BJ (cell line): ENCODE results near the gene EPB41L3. TPM values are rescaled to one million over a fixed set of nuclear protein-coding genes. Genes with fewer than 3 reads are reported as not detected.

Experiments used
- CTCF ChIA-PET: fragments of 350-600 bp; formaldehyde crosslinking; extraction: SDS; loops from one replicate; lab custom pipeline; 2021; ENCODE audit warnings: antibody characterized with exemption, inconsistent platforms; lab: Yijun Ruan, JAX
- POLR2A ChIA-PET: fragments of 300-600 bp; sonication (Branson Sonifier 250); formaldehyde crosslinking; extraction: SDS; loops from one replicate; lab custom pipeline; 2021; ENCODE audit warnings: antibody characterized with exemption; lab: Charles Lee
- DNase-seq: peaks from one replicate; pipeline ENCODE4 v3.0.0-alpha.2; 2011; ENCODE audit warnings: low read depth
- H3K27me3 ChIP-seq: 2 replicates; pipeline ENCODE4 v1.6.0; 2011; ENCODE audit warnings: low read length; ENCODE audit not compliant: control insufficient read depth, insufficient read depth
- H3K36me3 ChIP-seq: 2 replicates; pipeline ENCODE4 v1.5.1; 2011; ENCODE audit warnings: low read length; ENCODE audit not compliant: control insufficient read depth, insufficient read depth
- H3K4me3 ChIP-seq: 2 replicates; pipeline ENCODE4 v1.5.1; 2011; ENCODE audit warnings: low read depth, mild to moderate bottlenecking, control low read depth, low read length
- polyA plus RNA-seq: library from polyadenylated mRNA; depleted of rRNA; stranded (reverse); fragments of >200 nt; gene quantifications from 2 replicates; pipeline ENCODE4 v1.2.3, GENCODE V29; 2011
- TF ChIP-seq, protein P1 (sequence below): IDR thresholded peaks from 2 replicates; pipeline ENCODE4 v1.5.1; 2011; ENCODE audit warnings: low read depth, mild to moderate bottlenecking, control low read depth, inconsistent platforms, low read length, moderate library complexity; ENCODE audit not compliant: insufficient read depth

EPB41L3 gene
- polyA plus RNA-seq, 1 experiment = 4.6 TPM

DNA sequence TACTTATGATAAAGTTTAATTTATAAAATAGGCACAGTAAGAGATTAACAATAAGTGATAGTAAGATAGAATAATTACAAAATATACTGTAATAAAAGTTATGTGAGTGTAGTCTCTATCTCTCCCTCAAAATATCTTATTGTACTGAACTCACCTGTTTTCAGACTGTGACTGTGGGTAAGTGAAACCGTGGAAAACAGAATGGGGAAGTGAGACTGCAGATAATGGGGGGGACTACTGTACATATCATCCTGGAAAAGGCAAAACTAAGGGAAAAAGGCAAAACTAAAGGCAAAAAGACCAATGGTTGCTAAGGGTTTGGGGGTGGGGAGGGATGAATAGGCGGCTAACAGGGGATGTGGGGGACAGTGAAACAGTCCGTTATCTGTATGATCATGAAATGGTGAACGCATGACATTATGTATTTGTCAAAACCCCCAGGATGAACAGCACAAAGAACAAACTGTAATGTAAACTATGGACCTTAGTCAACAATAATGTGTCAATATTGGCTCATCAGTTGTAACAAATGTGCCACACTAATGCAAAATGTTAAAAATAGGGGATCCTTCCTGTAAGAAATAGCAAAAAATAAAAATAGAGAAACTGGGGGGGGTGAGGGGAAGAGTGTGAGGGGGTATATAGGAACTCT is 93.8 kb downstream of the EPB41L3 start:
- TF ChIP-seq, protein P1, sequence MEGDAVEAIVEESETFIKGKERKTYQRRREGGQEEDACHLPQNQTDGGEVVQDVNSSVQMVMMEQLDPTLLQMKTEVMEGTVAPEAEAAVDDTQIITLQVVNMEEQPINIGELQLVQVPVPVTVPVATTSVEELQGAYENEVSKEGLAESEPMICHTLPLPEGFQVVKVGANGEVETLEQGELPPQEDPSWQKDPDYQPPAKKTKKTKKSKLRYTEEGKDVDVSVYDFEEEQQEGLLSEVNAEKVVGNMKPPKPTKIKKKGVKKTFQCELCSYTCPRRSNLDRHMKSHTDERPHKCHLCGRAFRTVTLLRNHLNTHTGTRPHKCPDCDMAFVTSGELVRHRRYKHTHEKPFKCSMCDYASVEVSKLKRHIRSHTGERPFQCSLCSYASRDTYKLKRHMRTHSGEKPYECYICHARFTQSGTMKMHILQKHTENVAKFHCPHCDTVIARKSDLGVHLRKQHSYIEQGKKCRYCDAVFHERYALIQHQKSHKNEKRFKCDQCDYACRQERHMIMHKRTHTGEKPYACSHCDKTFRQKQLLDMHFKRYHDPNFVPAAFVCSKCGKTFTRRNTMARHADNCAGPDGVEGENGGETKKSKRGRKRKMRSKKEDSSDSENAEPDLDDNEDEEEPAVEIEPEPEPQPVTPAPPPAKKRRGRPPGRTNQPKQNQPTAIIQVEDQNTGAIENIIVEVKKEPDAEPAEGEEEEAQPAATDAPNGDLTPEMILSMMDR = no peak
- Histone ChIP-seq H3K4me3 (no peak overlapping the region), H3K27me3 (no peaks in the 10 kb centered on the region), H3K36me3 (no peaks in the 10 kb centered on the region)
- CTCF ChIA-PET = no interaction called here
- POLR2A ChIA-PET = no interaction called here
- no peak for DNase-seq

DNA sequence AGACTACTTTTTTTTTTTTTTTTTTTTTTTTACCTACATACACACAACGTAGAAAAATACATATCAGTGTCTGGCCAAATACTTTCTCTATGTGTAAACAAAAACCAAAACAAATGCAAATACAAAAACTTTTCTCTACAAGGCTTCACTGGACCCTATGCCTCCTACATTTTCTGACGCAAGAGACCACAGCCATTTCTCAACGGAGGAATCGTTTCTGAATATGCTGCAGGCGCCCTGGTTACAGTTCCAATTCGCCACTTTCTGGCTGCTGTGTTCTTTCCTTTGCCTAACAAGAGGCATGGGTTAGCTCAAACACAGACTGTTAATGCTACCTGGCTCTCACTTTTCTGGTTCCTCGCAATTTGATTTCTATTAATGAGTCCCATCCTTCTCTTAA is 96.4 kb downstream of the EPB41L3 start:
- CTCF ChIA-PET = interaction anchor here (1.0 kb wide), 1 partner anchor 21 kb away, joined by 3 read pairs; no protein-coding TSS in a partner anchor
- TF ChIP-seq, protein P1 = no peak
- no peak overlapping the region for H3K4me3 ChIP-seq
- POLR2A ChIA-PET = no interaction called here
- no peak for DNase-seq
- no peaks in the 10 kb centered on the region for H3K36me3 ChIP-seq
- no peaks in the 10 kb centered on the region for H3K27me3 ChIP-seq

DNA sequence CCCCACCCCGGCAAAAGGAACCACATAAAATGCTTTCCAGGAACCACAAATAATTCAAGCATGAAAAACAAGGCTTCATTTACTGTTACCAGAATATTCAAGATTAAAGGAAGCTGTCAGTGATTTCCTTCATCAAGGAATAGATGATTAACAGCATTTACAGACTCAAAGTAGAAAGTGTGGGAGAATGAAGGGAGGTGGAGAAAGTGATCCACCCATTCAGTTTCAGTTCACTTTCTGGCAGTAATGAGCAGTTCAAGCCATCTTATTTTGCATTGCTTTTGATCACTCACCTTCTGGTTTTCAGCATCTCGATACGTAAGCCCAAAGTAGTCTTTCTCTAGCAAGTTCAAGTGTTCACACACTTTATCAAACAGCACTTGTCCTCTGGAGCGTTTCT is 99.0 kb downstream of the EPB41L3 start:
- TF ChIP-seq, protein P1 = no peak
- CTCF ChIA-PET = no interaction called here
- POLR2A ChIA-PET = no interaction called here
- H3K36me3 ChIP-seq = no peaks in the 10 kb centered on the region
- no peak overlapping the region for H3K4me3 ChIP-seq
- H3K27me3 ChIP-seq = no peaks in the 10 kb centered on the region
- no peak for DNase-seq

DNA sequence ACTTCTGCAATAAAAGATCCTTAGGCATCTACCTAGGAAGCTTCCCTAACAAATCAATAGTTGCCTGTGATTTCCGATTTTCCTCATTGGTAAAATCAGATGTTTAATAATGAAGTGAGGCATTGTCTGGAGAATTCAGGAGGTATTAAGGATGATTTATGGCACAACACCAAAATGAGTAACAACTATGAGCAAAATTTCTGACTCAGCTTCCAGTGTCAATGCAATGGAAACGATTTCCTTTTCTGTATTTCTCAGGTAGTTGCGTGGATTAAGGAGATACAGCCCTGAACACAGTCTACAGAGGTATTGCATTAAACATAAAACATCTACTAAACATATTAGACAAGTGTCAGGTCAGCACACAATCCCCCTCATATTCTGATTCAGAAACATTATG is 99.5 kb downstream of the EPB41L3 start:
- Histone ChIP-seq H3K4me3 (no peak overlapping the region), H3K27me3 (no peaks in the 10 kb centered on the region), H3K36me3 (no peaks in the 10 kb centered on the region)
- ChIA-PET POLR2A (no interaction called here), CTCF (no interaction called here)
- TF ChIP-seq, protein P1 = no peak
- DNase-seq = no peak

DNA sequence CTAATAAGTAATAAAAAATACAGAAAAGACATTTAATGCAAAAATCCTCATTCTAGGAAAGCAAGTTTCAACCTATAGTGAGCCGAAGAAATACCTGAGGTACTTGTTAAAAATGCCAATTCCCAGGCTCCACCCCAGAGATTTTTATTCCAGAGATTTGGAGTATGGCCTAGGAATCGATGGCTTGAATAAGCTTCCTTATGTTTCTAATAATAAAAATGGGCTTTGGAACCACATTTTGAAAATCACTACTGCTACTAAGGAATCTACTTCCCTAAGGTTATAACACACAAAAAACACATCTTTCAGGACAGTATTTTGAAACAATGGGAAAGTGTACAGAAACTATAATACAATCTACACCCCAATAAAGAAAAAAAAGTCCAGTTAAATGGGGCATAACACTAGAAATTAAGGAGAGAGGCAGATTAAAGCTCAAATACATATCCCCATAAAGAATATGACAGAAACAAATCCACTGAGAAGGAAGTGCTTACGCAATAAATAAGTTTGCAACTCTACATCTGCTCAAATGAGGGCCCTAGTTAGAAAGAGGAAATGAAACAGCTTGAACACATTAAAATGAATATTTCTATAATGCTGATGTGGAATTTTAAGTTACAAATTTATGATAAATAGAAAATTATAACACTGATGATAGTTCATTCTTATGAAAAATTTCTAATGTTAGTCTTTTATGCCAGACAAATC is 103.7 kb downstream of the EPB41L3 start:
- POLR2A ChIA-PET = no interaction called here
- CTCF ChIA-PET = interaction anchor here (1.1 kb wide), 1 partner anchor 14 kb away, joined by 4 read pairs; no protein-coding TSS in a partner anchor
- H3K4me3 ChIP-seq = no peak overlapping the region
- no peak for DNase-seq
- TF ChIP-seq, protein P1 = no peak
- H3K27me3 ChIP-seq = no peaks in the 10 kb centered on the region
- no peaks in the 10 kb centered on the region for H3K36me3 ChIP-seq
